HG03342 (cell line): ENCODE data around the gene TCN1.
A peak's percentile ranks its signal among the peaks of the same experiment; 100 is the strongest.

Experiments used
- ATAC-seq: cut with Tn5 transposase; IDR thresholded peaks from one replicate; pipeline ENCODE4 v1.9.1; 2021; ENCODE audit warnings: mild to moderate bottlenecking, moderate library complexity; ENCODE audit not compliant: unreplicated experiment

The TCN1 gene

GRCh38 chr11:59810189-59810910 is 55.9 kb downstream of the TCN1 start, which contains the start of gene MRPL16:
Gene MRPL16 (minus strand): TSS chr11:59810778. CDS start chr11:59810658, 120 bp downstream.
- ATAC-seq = peak; percentile 98

GRCh38 chr11:59807047-59807610 is 59.2 kb downstream of the TCN1 start:
- ATAC-seq = no peak

- ATAC-seq = no peak
These were observed 62.2 kb downstream of the TCN1 start for GRCh38 chr11:59804061-59804460.
